ENCODE data around the gene THSD4. TPM values are rescaled to one million over a fixed set of nuclear protein-coding genes. Genes with fewer than 3 reads are reported as not detected.
"Not testable (repeated sequence)": the region's sequence is repeated elsewhere in the genome, so short reads cannot be mapped to it uniquely, and the experiment has no call there.

Gene THSD4
- total RNA-seq, 2 experiments from 2014 or later, result not detected

DNA sequence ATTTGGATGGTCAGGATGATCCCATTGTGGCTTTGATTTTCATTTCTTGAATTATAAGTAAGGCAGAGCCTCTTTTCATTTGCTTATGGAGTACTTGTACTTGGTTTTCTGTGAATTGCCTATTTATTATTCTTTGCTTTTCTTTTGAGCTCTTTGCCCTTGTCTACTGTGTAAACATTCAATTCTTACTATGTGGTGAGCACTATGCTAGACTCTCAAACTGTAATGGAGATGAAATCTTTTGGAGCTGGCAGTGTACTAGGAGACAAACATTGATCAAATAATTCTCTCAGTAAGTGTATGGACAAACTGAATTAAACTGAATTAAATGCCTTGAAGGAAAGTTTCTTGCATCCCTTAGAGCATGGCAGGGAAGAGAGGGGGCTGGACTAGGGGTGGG, 608.1 kb downstream of the THSD4 start:
- intact Hi-C loops (cut with micrococcal nuclease; ENCODE audit: unreplicated experiment), result no loop called here
- DNase-seq (ENCODE audit: low spot score), result no peak
- no peak overlapping the region for H3K4me3 ChIP-seq (ENCODE audit: low read depth, low read length, poor library complexity, severe bottlenecking)
- no peak overlapping the region for H2AFZ ChIP-seq (ENCODE audit: low read length)
- no peaks in the 10 kb centered on the region for H3K9me3 ChIP-seq (ENCODE audit: low read length)
- CTCF ChIA-PET (ENCODE audit: unreplicated experiment), result no interaction called here
- H3K4me1 ChIP-seq (ENCODE audit: insufficient read depth, low read length, poor library complexity, severe bottlenecking), result no peaks in the 10 kb centered on the region
- H3K4me2 ChIP-seq (ENCODE audit: low read length), result no peak overlapping the region
- no peaks in the 10 kb centered on the region for H3K79me2 ChIP-seq (ENCODE audit: insufficient read depth, low read depth, low read length)
- no peak overlapping the region for H3K27ac ChIP-seq (ENCODE audit: low read depth, low read length, poor library complexity, severe bottlenecking)
- TF ChIP-seq, protein P1, sequence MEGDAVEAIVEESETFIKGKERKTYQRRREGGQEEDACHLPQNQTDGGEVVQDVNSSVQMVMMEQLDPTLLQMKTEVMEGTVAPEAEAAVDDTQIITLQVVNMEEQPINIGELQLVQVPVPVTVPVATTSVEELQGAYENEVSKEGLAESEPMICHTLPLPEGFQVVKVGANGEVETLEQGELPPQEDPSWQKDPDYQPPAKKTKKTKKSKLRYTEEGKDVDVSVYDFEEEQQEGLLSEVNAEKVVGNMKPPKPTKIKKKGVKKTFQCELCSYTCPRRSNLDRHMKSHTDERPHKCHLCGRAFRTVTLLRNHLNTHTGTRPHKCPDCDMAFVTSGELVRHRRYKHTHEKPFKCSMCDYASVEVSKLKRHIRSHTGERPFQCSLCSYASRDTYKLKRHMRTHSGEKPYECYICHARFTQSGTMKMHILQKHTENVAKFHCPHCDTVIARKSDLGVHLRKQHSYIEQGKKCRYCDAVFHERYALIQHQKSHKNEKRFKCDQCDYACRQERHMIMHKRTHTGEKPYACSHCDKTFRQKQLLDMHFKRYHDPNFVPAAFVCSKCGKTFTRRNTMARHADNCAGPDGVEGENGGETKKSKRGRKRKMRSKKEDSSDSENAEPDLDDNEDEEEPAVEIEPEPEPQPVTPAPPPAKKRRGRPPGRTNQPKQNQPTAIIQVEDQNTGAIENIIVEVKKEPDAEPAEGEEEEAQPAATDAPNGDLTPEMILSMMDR (conservative IDR thresholded peaks at IDR 0.05; ENCODE audit: low read length), result no peak
- no peaks in the 10 kb centered on the region for H4K20me1 ChIP-seq (ENCODE audit: insufficient read depth, low read length)
- H3K36me3 ChIP-seq (ENCODE audit: insufficient read depth, low read length), result no peaks in the 10 kb centered on the region
- no peaks in the 10 kb centered on the region for H3K9me2 ChIP-seq (ENCODE audit: insufficient read depth, low read length)
- POLR2A ChIA-PET, result no interaction called here
- BruUV-seq (replicated peaks), result no TSS peak

GRCh38 chr15:71725207-71725955, 610.1 kb downstream of the THSD4 start:
- intact Hi-C loops (cut with micrococcal nuclease; ENCODE audit: unreplicated experiment); DNase-seq (ENCODE audit: low spot score); H3K9me3 ChIP-seq (ENCODE audit: low read length); H4K20me1 ChIP-seq (ENCODE audit: insufficient read depth, low read length); H3K36me3 ChIP-seq (ENCODE audit: insufficient read depth, low read length); H3K79me2 ChIP-seq (ENCODE audit: insufficient read depth, low read depth, low read length); BruUV-seq (replicated peaks); H3K9me2 ChIP-seq (ENCODE audit: insufficient read depth, low read length); CTCF ChIA-PET (ENCODE audit: unreplicated experiment); H3K4me1 ChIP-seq (ENCODE audit: insufficient read depth, low read length, poor library complexity, severe bottlenecking); H3K27ac ChIP-seq (ENCODE audit: low read depth, low read length, poor library complexity, severe bottlenecking); H2AFZ ChIP-seq (ENCODE audit: low read length); H3K4me2 ChIP-seq (ENCODE audit: low read length); H3K4me3 ChIP-seq (ENCODE audit: low read depth, low read length, poor library complexity, severe bottlenecking): not testable (repeated sequence)
- POLR2A ChIA-PET, result interaction anchor here (0.6 kb wide), 1 partner anchor 1118 kb away, joined by 5 read pairs; no protein-coding TSS in a partner anchor

DNA sequence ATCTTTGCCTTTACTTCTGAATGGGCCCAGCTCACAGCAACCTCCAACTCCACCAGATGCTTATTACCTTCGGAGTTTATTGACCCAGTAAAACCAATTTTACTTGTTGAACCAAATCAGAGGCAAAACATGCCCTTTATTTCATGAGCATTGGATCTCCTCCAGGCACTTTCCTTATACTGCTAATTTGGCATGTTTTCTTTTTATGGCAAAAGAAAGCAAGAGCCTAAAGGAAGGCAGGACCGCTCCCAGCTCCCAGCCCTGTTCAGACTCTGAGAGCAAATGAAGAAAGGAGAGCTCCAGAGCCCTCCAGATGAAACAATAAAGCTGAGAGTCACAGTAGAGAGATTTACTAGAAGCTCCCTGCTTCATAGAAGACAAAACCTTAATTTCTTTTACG, 613.6 kb downstream of the THSD4 start:
- H3K4me2 ChIP-seq (ENCODE audit: low read length), result no peak overlapping the region
- no peak overlapping the region for H3K4me3 ChIP-seq (ENCODE audit: low read depth, low read length, poor library complexity, severe bottlenecking)
- ChIA-PET CTCF (ENCODE audit: unreplicated experiment) (no interaction called here), POLR2A (interaction anchor here (0.7 kb wide), 1 partner anchor 100 kb away, joined by 3 read pairs; no protein-coding TSS in a partner anchor)
- no peak for DNase-seq (ENCODE audit: low spot score)
- no peaks in the 10 kb centered on the region for H3K36me3 ChIP-seq (ENCODE audit: insufficient read depth, low read length)
- no peaks in the 10 kb centered on the region for H3K79me2 ChIP-seq (ENCODE audit: insufficient read depth, low read depth, low read length)
- no peaks in the 10 kb centered on the region for H4K20me1 ChIP-seq (ENCODE audit: insufficient read depth, low read length)
- H3K27ac ChIP-seq (ENCODE audit: low read depth, low read length, poor library complexity, severe bottlenecking), result no peak overlapping the region
- H3K9me2 ChIP-seq (ENCODE audit: insufficient read depth, low read length), result no peaks in the 10 kb centered on the region
- intact Hi-C loops (cut with micrococcal nuclease; ENCODE audit: unreplicated experiment), result no loop called here
- no peaks in the 10 kb centered on the region for H3K9me3 ChIP-seq (ENCODE audit: low read length)
- no peak overlapping the region for H2AFZ ChIP-seq (ENCODE audit: low read length)
- TF ChIP-seq, protein P1 (conservative IDR thresholded peaks at IDR 0.05; ENCODE audit: low read length), result no peak
- no TSS peak for BruUV-seq (replicated peaks)
- no peaks in the 10 kb centered on the region for H3K4me1 ChIP-seq (ENCODE audit: insufficient read depth, low read length, poor library complexity, severe bottlenecking)
